ENCODE measurements around the gene CASP14. TPM values are rescaled to one million over a fixed set of nuclear protein-coding genes. Genes with fewer than 3 reads are reported as not detected.

The CASP14 gene
- total RNA-seq, 2 experiments from 2014 or later = not detected

- CTCF ChIA-PET = no interaction called here
- peaks cover 18% of the 10 kb centered on the region for H3K27me3 Mint-ChIP-seq
Observed at GRCh38 chr19:15104411-15104810, 55.1 kb downstream of the CASP14 start.

GRCh38 chr19:15105044-15105443, 55.8 kb downstream of the CASP14 start:
- Histone ChIP-seq H3K36me3 (ENCODE audit: insufficient read depth, low read length) (no peaks in the 10 kb centered on the region), H3K4me1 (ENCODE audit: insufficient read depth, low read length) (peaks cover 16% of the 10 kb centered on the region), H3K4me3 (ENCODE audit: low read length) (no peak overlapping the region), H3K27me3 (ENCODE audit: control insufficient read depth in 1 of 2, insufficient read depth in 2 of 2, low read length in 2 of 2) (peaks cover 7 to 10% of the 10 kb centered on the region in 2 experiments), H3K27ac (ENCODE audit: low read depth in 1 of 2, low read length in 2 of 2) (no peak overlapping the region), H3K9me3 (ENCODE audit: control insufficient read depth in 1 of 2, insufficient read depth in 1 of 2, low read length in 2 of 2) (peaks cover 22 to 29% of the 10 kb centered on the region in 2 experiments)
- intact Hi-C loops (cut with DNase I, micrococcal nuclease) = no loop called here
- H3K9me3 Mint-ChIP-seq = peaks cover 8% of the 10 kb centered on the region
- POLR2A ChIA-PET = no interaction called here
- CTCF ChIA-PET = no interaction called here
- H3K4me3 Mint-ChIP-seq = no peak overlapping the region
- no peak for ATAC-seq (ENCODE audit: poor library complexity)
- peaks cover 17% of the 10 kb centered on the region for H3K4me1 Mint-ChIP-seq (ENCODE audit: low read depth)
- peaks cover 18% of the 10 kb centered on the region for H3K27me3 Mint-ChIP-seq
- peaks cover 3% of the 10 kb centered on the region for H3K36me3 Mint-ChIP-seq (ENCODE audit: low read depth)
- TF ChIP-seq CTCF (IDR thresholded peaks at IDR 0.05) = no peak
- no peak for DNase-seq
- H3K27ac Mint-ChIP-seq = no peak overlapping the region

More at GRCh38 chr19:15104411-15104810, 55.1 kb downstream of the CASP14 start:
- H3K4me3 Mint-ChIP-seq = peak overlapping the region; percentile 2
- Histone ChIP-seq H3K9me3 (ENCODE audit: control insufficient read depth in 1 of 2, insufficient read depth in 1 of 2, low read length in 2 of 2) (peaks cover 22 to 29% of the 10 kb centered on the region in 2 experiments), H3K4me3 (ENCODE audit: low read length) (no peak overlapping the region), H3K27ac (ENCODE audit: low read depth in 1 of 2, low read length in 2 of 2) (no peak overlapping the region), H3K27me3 (ENCODE audit: control insufficient read depth in 1 of 2, insufficient read depth in 2 of 2, low read length in 2 of 2) (peaks cover 7 to 10% of the 10 kb centered on the region in 2 experiments), H3K36me3 (ENCODE audit: insufficient read depth, low read length) (no peaks in the 10 kb centered on the region), H3K4me1 (ENCODE audit: insufficient read depth, low read length) (peaks cover 16% of the 10 kb centered on the region)
- ATAC-seq (ENCODE audit: poor library complexity) (no peak), DNase-seq (no peak)
- H3K9me3 Mint-ChIP-seq = peaks cover 8% of the 10 kb centered on the region
- no peak overlapping the region for H3K27ac Mint-ChIP-seq
- intact Hi-C loops (cut with DNase I, micrococcal nuclease) = no loop called here
- no peak for TF ChIP-seq CTCF (IDR thresholded peaks at IDR 0.05)
- POLR2A ChIA-PET = no interaction called here
- H3K4me1 Mint-ChIP-seq (ENCODE audit: low read depth) = peaks cover 17% of the 10 kb centered on the region
- H3K36me3 Mint-ChIP-seq (ENCODE audit: low read depth) = peaks cover 3% of the 10 kb centered on the region

GRCh38 chr19:15107061-15108010, 58.1 kb downstream of the CASP14 start, which contains the start of gene SYDE1:
TSS of gene SYDE1 (plus strand) at chr19:15107401. CDS start at chr19:15107434, 33 bp downstream.
- ChIA-PET POLR2A (interaction anchor here (0.6 to 1.4 kb wide), 2 partner anchors 17 to 417 kb away, joined by 3 to 4 read pairs; no protein-coding TSS in a partner anchor), CTCF (no interaction called here)
- Mint-ChIP-seq H3K4me3 (peak within 1 kb of the TSS; percentile 86), H3K9me3 (peaks cover 8% of the 10 kb centered on the region), H3K27ac (peak within 1 kb of the TSS; percentile 6), H3K36me3 (ENCODE audit: low read depth) (no peaks in the 10 kb centered on the region), H3K4me1 (ENCODE audit: low read depth) (peaks cover 17% of the 10 kb centered on the region), H3K27me3 (peaks cover 18% of the 10 kb centered on the region)
- intact Hi-C loops (cut with DNase I, micrococcal nuclease) = no loop called here
- DNase-seq (peak in 3 of 14 experiments; percentile 19 to 23 (median 19)), ATAC-seq (ENCODE audit: poor library complexity) (peak; percentile 68)
- Histone ChIP-seq H3K36me3 (ENCODE audit: insufficient read depth, low read length) (no peaks in the 10 kb centered on the region), H3K27me3 (ENCODE audit: control insufficient read depth in 1 of 2, insufficient read depth in 2 of 2, low read length in 2 of 2) (peaks cover 7 to 10% of the 10 kb centered on the region in 2 experiments), H3K4me1 (ENCODE audit: insufficient read depth, low read length) (peaks cover 16% of the 10 kb centered on the region), H3K4me3 (ENCODE audit: low read length) (peak within 1 kb of the TSS; percentile 32), H3K27ac (ENCODE audit: low read depth in 1 of 2, low read length in 2 of 2) (no peak within 1 kb of the TSS), H3K9me3 (ENCODE audit: control insufficient read depth in 1 of 2, insufficient read depth in 1 of 2, low read length in 2 of 2) (peaks cover 22 to 29% of the 10 kb centered on the region in 2 experiments)
- no peak for TF ChIP-seq CTCF (IDR thresholded peaks at IDR 0.05)

Other genes starting within 250 kb of the CASP14 start
- not detected for gene OR7A5, start 214.3 kb upstream of the CASP14 start, total RNA-seq
- not detected for gene OR7C1, start 214.3 kb upstream of the CASP14 start, total RNA-seq
- not detected for gene OR7A10, start 200.6 kb upstream of the CASP14 start, total RNA-seq
- not detected for gene OR7A17, start 163.3 kb upstream of the CASP14 start, total RNA-seq
- gene OR7C2, start 108.0 kb upstream of the CASP14 start, total RNA-seq = not detected
- gene SLC1A6, start 69.6 kb upstream of the CASP14 start, total RNA-seq = not detected
- not detected for gene OR1I1, start 32.7 kb downstream of the CASP14 start, total RNA-seq
- gene SYDE1, start 57.9 kb downstream of the CASP14 start, total RNA-seq = under 1 TPM in 1 of 2 experiments, not detected in 1; 0.22 TPM
- not detected for gene NOTCH3, start 151.5 kb downstream of the CASP14 start, total RNA-seq
- gene EPHX3, start 183.0 kb downstream of the CASP14 start, total RNA-seq = not detected

All from CD4-positive, alpha-beta T cell (primary cell).